Natural killer cell (primary cell): ENCODE results near the gene CACNB2. TPM values are rescaled to one million over a fixed set of nuclear protein-coding genes. Genes with fewer than 3 reads are reported as not detected.

Experiments
- ATAC-seq, 3 donors: fragments of 150-1000 bp in 2 of 3; fragments of 200-7000 bp in 1 of 3; cut with Tn5 transposase; 1 replicate in 1 of 3; 2 replicates in 2 of 3; pipeline ENCODE4 v1.10.0; 2021; ENCODE audit warnings: mild to moderate bottlenecking in 2 of 3, moderate library complexity in 2 of 3
- DNase-seq, 2 donors: peaks; one replicate each; pipeline versions ENCODE4 v3.0.0 to v3.0.0-alpha.2; 2013 to 2021; ENCODE audit warnings: mixed read lengths in 1 of 2
- H3K27ac ChIP-seq: one replicate; pipeline ENCODE4 v1.5.1; 2013; ENCODE audit warnings: mild to moderate bottlenecking, low read length
- H3K27me3 ChIP-seq: one replicate; pipeline ENCODE4 v1.6.1; 2013; ENCODE audit warnings: low read length; ENCODE audit not compliant: control insufficient read depth, insufficient read depth
- H3K36me3 ChIP-seq: one replicate; pipeline ENCODE4 v1.6.1; 2013; ENCODE audit warnings: low read length; ENCODE audit not compliant: control insufficient read depth, insufficient read depth
- H3K4me1 ChIP-seq: one replicate; pipeline ENCODE4 v1.6.1; 2013; ENCODE audit warnings: low read length; ENCODE audit not compliant: control insufficient read depth, insufficient read depth
- H3K4me3 ChIP-seq: one replicate; pipeline ENCODE4 v1.5.1; 2013; ENCODE audit warnings: low read length
- H3K9me3 ChIP-seq: one replicate; pipeline ENCODE4 v1.6.1; 2013; ENCODE audit warnings: low read length; ENCODE audit not compliant: control insufficient read depth, insufficient read depth
- H3K27ac Mint-ChIP-seq, 2 donors: one replicate each; pipeline ENCODE4 v1.8.0; 2022; ENCODE audit warnings: mild to moderate bottlenecking in 2 of 2, mixed read lengths in 2 of 2, moderate library complexity in 1 of 2
- H3K27me3 Mint-ChIP-seq, 2 donors: one replicate each; pipeline ENCODE4 v1.8.0; 2022; ENCODE audit warnings: low read depth in 2 of 2, mixed read lengths in 2 of 2
- H3K36me3 Mint-ChIP-seq: one replicate; pipeline ENCODE4 v1.8.0; 2022; ENCODE audit warnings: mixed read lengths
- H3K4me1 Mint-ChIP-seq, 2 donors: one replicate each; pipeline ENCODE4 v1.8.0; 2022; ENCODE audit warnings: mixed read lengths in 2 of 2
- H3K4me3 Mint-ChIP-seq: one replicate; pipeline ENCODE4 v1.8.0; 2022; ENCODE audit warnings: mild to moderate bottlenecking, moderate library complexity, mixed read lengths
- H3K9me3 Mint-ChIP-seq, 2 donors: one replicate each; pipeline ENCODE4 v1.8.0; 2022; ENCODE audit warnings: mixed read lengths in 2 of 2
- WGBS: methylation state at CpG from one replicate; pipeline ENCODE4 v1.1.7; 2013; ENCODE audit warnings: missing lambda C conversion rate; ENCODE audit not compliant: insufficient coverage; 5-methylcytosine and 5-hydroxymethylcytosine counted together
- intact Hi-C: fragments of 100-400 bp; cut with micrococcal nuclease; formaldehyde crosslinking; loops from one replicate; pipeline ENCODE4 v1.14.2; 2022
- total RNA-seq, 4 donors: library from RNA; stranded (reverse); fragments of 120-200 nt in 1 of 4; gene quantifications; one replicate each; pipeline versions ENCODE4 v1.2.3 to v1.2.4, GENCODE V29; 2013 to 2022
- TF ChIP-seq, protein P1 (sequence below): fragments of 200-600 bp; IDR thresholded peaks from one replicate; pipeline ENCODE4 v1.8.0; 2022; ENCODE audit warnings: antibody characterized with exemption

Gene CACNB2
- total RNA-seq, 3 donors from 2014 or later (not counting 1 experiment from before 2014, with no cell fraction given): not detected

DNA sequence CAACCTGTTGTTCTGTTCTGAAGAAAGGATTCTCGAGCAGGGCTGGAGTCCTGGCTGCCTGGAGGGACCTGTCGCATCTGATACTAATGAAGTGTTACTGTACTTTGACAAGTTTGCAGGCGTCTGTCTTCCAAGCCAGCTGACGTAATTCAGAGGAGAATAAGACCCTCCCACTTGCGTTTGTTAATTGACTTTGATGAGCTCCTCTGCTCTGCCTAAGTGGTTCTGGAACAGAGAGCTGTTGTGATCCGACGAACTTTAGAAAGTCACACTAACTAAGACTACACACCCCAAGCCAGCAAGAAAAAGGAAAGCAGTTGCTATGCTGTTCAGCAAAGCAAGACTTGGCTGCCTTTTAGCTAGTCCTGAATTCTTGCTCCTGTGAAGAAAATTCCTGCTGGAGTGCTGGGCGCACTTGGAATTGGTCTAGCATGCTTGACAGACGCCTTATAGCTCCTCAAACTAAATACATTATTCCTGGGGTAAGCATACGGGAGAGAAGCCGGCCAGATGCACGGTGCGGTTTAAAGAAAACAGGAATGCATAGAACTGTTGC lies 200.3 kb downstream of the CACNB2 start:
- TF ChIP-seq, protein P1, sequence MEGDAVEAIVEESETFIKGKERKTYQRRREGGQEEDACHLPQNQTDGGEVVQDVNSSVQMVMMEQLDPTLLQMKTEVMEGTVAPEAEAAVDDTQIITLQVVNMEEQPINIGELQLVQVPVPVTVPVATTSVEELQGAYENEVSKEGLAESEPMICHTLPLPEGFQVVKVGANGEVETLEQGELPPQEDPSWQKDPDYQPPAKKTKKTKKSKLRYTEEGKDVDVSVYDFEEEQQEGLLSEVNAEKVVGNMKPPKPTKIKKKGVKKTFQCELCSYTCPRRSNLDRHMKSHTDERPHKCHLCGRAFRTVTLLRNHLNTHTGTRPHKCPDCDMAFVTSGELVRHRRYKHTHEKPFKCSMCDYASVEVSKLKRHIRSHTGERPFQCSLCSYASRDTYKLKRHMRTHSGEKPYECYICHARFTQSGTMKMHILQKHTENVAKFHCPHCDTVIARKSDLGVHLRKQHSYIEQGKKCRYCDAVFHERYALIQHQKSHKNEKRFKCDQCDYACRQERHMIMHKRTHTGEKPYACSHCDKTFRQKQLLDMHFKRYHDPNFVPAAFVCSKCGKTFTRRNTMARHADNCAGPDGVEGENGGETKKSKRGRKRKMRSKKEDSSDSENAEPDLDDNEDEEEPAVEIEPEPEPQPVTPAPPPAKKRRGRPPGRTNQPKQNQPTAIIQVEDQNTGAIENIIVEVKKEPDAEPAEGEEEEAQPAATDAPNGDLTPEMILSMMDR: no peak
- Mint-ChIP-seq H3K27me3 (no peaks in the 10 kb centered on the region), H3K4me1 (no peaks in the 10 kb centered on the region), H3K36me3 (no peaks in the 10 kb centered on the region), H3K27ac (no peak overlapping the region), H3K9me3 (no peaks in the 10 kb centered on the region), H3K4me3 (no peak overlapping the region)
- H3K4me1 ChIP-seq: no peaks in the 10 kb centered on the region
- intact Hi-C loops: no loop called here
- DNase-seq (no peak), ATAC-seq (no peak)
- H3K4me3 ChIP-seq: no peak overlapping the region
- H3K9me3 ChIP-seq: no peaks in the 10 kb centered on the region
- WGBS: 80% methylated on average over 13 of the region's 13 CpGs
- no peaks in the 10 kb centered on the region for H3K27me3 ChIP-seq
- H3K36me3 ChIP-seq: no peaks in the 10 kb centered on the region
- no peak overlapping the region for H3K27ac ChIP-seq

- no peak for ATAC-seq
Observed at GRCh38 chr10:18341055-18341454, 200.8 kb downstream of the CACNB2 start.

GRCh38 chr10:18343573-18343972 lies 203.3 kb downstream of the CACNB2 start:
- Mint-ChIP-seq H3K4me3 (no peak overlapping the region), H3K9me3 (no peaks in the 10 kb centered on the region), H3K36me3 (no peaks in the 10 kb centered on the region), H3K4me1 (no peaks in the 10 kb centered on the region), H3K27ac (no peak overlapping the region), H3K27me3 (no peaks in the 10 kb centered on the region)
- DNase-seq (no peak), ATAC-seq (no peak)
- TF ChIP-seq, protein P1: no peak
- Histone ChIP-seq H3K9me3 (no peaks in the 10 kb centered on the region), H3K4me1 (no peaks in the 10 kb centered on the region), H3K36me3 (no peaks in the 10 kb centered on the region), H3K27me3 (no peaks in the 10 kb centered on the region), H3K27ac (no peak overlapping the region), H3K4me3 (no peak overlapping the region)
- WGBS: 92% methylated on average over 2 of the region's 3 CpGs
- intact Hi-C loops: no loop called here

More at GRCh38 chr10:18341055-18341454, 200.8 kb downstream of the CACNB2 start:
- Histone ChIP-seq H3K9me3 (no peaks in the 10 kb centered on the region), H3K27me3 (no peaks in the 10 kb centered on the region), H3K4me1 (no peaks in the 10 kb centered on the region), H3K36me3 (no peaks in the 10 kb centered on the region), H3K4me3 (no peak overlapping the region), H3K27ac (no peak overlapping the region)
- Mint-ChIP-seq H3K4me1 (no peaks in the 10 kb centered on the region), H3K9me3 (no peaks in the 10 kb centered on the region), H3K36me3 (no peaks in the 10 kb centered on the region), H3K27ac (no peak overlapping the region), H3K27me3 (no peaks in the 10 kb centered on the region), H3K4me3 (no peak overlapping the region)
- TF ChIP-seq, protein P1: no peak
- no peak for DNase-seq
- 87% methylated on average over 1 of the region's 1 CpG for WGBS
- intact Hi-C loops: no loop called here

DNA sequence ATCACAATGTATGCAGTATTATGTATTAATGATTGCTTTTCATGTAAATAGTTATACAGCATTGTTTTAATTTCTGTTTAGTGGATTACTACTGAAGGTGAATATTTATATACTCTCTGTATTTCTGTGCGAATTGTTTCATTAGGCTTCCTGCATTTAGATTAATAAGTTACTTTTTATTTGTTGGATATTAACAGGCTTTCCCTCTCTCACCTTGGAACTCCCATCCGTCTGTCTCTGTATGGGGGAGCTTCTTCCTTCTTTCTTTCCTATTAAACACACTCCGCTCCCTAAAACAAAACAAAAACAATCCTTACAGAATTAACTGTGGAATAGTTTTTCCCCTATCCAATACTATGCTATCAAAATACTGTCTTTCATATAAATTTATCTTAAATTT lies 205.1 kb downstream of the CACNB2 start:
- Mint-ChIP-seq H3K9me3 (no peaks in the 10 kb centered on the region), H3K4me3 (no peak overlapping the region), H3K4me1 (no peaks in the 10 kb centered on the region), H3K36me3 (no peaks in the 10 kb centered on the region), H3K27me3 (no peaks in the 10 kb centered on the region), H3K27ac (no peak overlapping the region)
- TF ChIP-seq, protein P1: no peak
- no peak for DNase-seq
- no peaks in the 10 kb centered on the region for H3K4me1 ChIP-seq
- intact Hi-C loops: no loop called here
- no peak overlapping the region for H3K27ac ChIP-seq
- H3K36me3 ChIP-seq: no peaks in the 10 kb centered on the region
- H3K27me3 ChIP-seq: no peaks in the 10 kb centered on the region
- H3K4me3 ChIP-seq: no peak overlapping the region
- WGBS: no CpG with 5 or more reads among the region's 3 CpGs
- no peaks in the 10 kb centered on the region for H3K9me3 ChIP-seq
- no peak for ATAC-seq
